GM23338 (cell line): ENCODE data around the gene CEBPG. TPM values are rescaled to one million over a fixed set of nuclear protein-coding genes. Genes with fewer than 3 reads are reported as not detected.

ENCODE experiments used
- ATAC-seq: fragments of 200-7000 bp; cut with Tn5 transposase; 3 replicates; pipeline ENCODE4 v1.9.1; 2020
- DNase-seq: peaks from one replicate; pipeline ENCODE4 v3.0.0-alpha.2; 2015; ENCODE audit warnings: low spot score
- H2AFZ ChIP-seq: fragments of 200-600 bp; sonication (generic); 2 replicates; pipeline ENCODE4 v1.8.0; 2016; ENCODE audit warnings: antibody characterized with exemption, mild to moderate bottlenecking, moderate library complexity
- H3F3A ChIP-seq: fragments of 200-600 bp; sonication (generic); replicated peaks from 2 replicates; pipeline ENCODE4 v1.8.0; 2017; ENCODE audit warnings: antibody characterized with exemption, mixed run types, low read depth
- H3K27ac ChIP-seq: fragments of 200-600 bp; sonication (generic); 2 replicates; pipeline ENCODE4 v1.6.1; 2016; ENCODE audit warnings: low read depth
- H3K27me3 ChIP-seq: fragments of 200-600 bp; sonication (generic); 2 replicates; pipeline ENCODE4 v1.8.0; 2016; ENCODE audit warnings: mild to moderate bottlenecking, mixed run types, moderate library complexity; ENCODE audit not compliant: insufficient read depth
- H3K36me3 ChIP-seq: fragments of 200-600 bp; sonication (generic); 2 replicates; pipeline ENCODE4 v1.8.0; 2016; ENCODE audit warnings: mild to moderate bottlenecking; ENCODE audit not compliant: insufficient read depth
- H3K4me1 ChIP-seq: fragments of 200-600 bp; sonication (generic); 2 replicates; pipeline ENCODE4 v1.8.0; 2016; ENCODE audit warnings: mild to moderate bottlenecking, moderate library complexity; ENCODE audit not compliant: insufficient read depth
- H3K4me2 ChIP-seq: fragments of 200-600 bp; sonication (generic); 2 replicates; pipeline ENCODE4 v1.7.1; 2017; ENCODE audit warnings: mixed run types
- H3K4me3 ChIP-seq: fragments of 200-600 bp; sonication (generic); 2 replicates; pipeline ENCODE4 v1.6.1; 2016; ENCODE audit warnings: mixed run types
- H3K79me2 ChIP-seq: fragments of 200-600 bp; sonication (generic); replicated peaks from 2 replicates; pipeline ENCODE4 v1.8.0; 2017; ENCODE audit warnings: mild to moderate bottlenecking; ENCODE audit not compliant: insufficient read depth
- H3K9me2 ChIP-seq: fragments of 200-600 bp; sonication (generic); 2 replicates; pipeline ENCODE4 v1.8.0; 2017; ENCODE audit not compliant: insufficient read depth
- H4K20me1 ChIP-seq: fragments of 200-600 bp; sonication (generic); replicated peaks from 2 replicates; pipeline ENCODE4 v1.8.0; 2017; ENCODE audit warnings: mild to moderate bottlenecking; ENCODE audit not compliant: insufficient read depth
- H3K27ac Mint-ChIP-seq: 2 replicates; pipeline ENCODE4 v1.8.0; 2020; ENCODE audit warnings: inconsistent platforms, mild to moderate bottlenecking, moderate library complexity, mixed read lengths
- H3K27me3 Mint-ChIP-seq: 3 replicates; pipeline ENCODE4 v1.8.0; 2022; ENCODE audit warnings: low read depth, mild to moderate bottlenecking, moderate library complexity, mixed read lengths, inconsistent platforms; ENCODE audit not compliant: insufficient read depth, poor library complexity
- H3K36me3 Mint-ChIP-seq: 3 replicates; pipeline ENCODE4 v1.8.0; 2021; ENCODE audit warnings: low read depth, mild to moderate bottlenecking, inconsistent platforms, moderate library complexity, mixed read lengths
- H3K4me1 Mint-ChIP-seq: 3 replicates; pipeline ENCODE4 v1.8.0; 2020; ENCODE audit warnings: mild to moderate bottlenecking, inconsistent platforms, mixed read lengths
- H3K4me3 Mint-ChIP-seq: 3 replicates; pipeline ENCODE4 v1.8.0; 2021; ENCODE audit warnings: moderate library complexity, mild to moderate bottlenecking, inconsistent platforms, mixed read lengths
- H3K9me3 Mint-ChIP-seq: 3 replicates; pipeline ENCODE4 v1.8.0; 2020; ENCODE audit warnings: moderate library complexity, mild to moderate bottlenecking, inconsistent platforms, mixed read lengths
- CREB1 ChIP-seq: fragments of 250-450 bp; sonication (Bioruptor Pico); IDR thresholded peaks from 2 replicates; pipeline ENCODE4 v1.5.0; 2020; ENCODE audit warnings: low read depth, mild to moderate bottlenecking, moderate library complexity
- CTCF ChIP-seq, 2 experiments: fragments of 200-600 bp in 1 of 2; sonication (generic) in 1 of 2; conservative IDR thresholded peaks; 2 replicates each; pipeline versions ENCODE4 v1.5.1 to v1.6.1; 2016 to 2017; ENCODE audit warnings: antibody characterized with exemption in 2 of 2, low read depth in 2 of 2, mild to moderate bottlenecking in 2 of 2, moderate library complexity in 1 of 2
- EZH2 ChIP-seq: fragments of 200-600 bp; sonication (generic); IDR thresholded peaks from one replicate; pipeline ENCODE4 v1.8.0; 2017; ENCODE audit warnings: antibody characterized with exemption, mild to moderate bottlenecking, low read depth; ENCODE audit not compliant: unreplicated experiment
- EZH2phosphoT487 ChIP-seq: fragments of 200-600 bp; sonication (generic); IDR thresholded peaks from one replicate; pipeline ENCODE4 v1.8.1; 2018; ENCODE audit warnings: antibody characterized with exemption; ENCODE audit not compliant: unreplicated experiment
- JUNB ChIP-seq: IDR thresholded peaks from one replicate; pipeline ENCODE4 v1.6.1; 2016; ENCODE audit warnings: antibody characterized with exemption; ENCODE audit not compliant: unreplicated experiment
- NANOG ChIP-seq: IDR thresholded peaks from 2 replicates; pipeline ENCODE4 v1.6.1; 2016; ENCODE audit warnings: antibody characterized with exemption, borderline replicate concordance
- POLR2AphosphoS5 ChIP-seq: IDR thresholded peaks from 2 replicates; pipeline ENCODE4 v1.6.1; 2016; ENCODE audit warnings: antibody characterized with exemption, low read depth
- REST ChIP-seq: IDR thresholded peaks from one replicate; pipeline ENCODE4 v1.6.1; 2018; ENCODE audit warnings: antibody characterized with exemption; ENCODE audit not compliant: unreplicated experiment
- STAT1 ChIP-seq: IDR thresholded peaks from one replicate; pipeline ENCODE4 v1.6.1; 2016; ENCODE audit warnings: antibody characterized with exemption; ENCODE audit not compliant: unreplicated experiment
- ZNF114 ChIP-seq: fragments of 250-450 bp; sonication (Bioruptor Pico); IDR thresholded peaks from 2 replicates; pipeline ENCODE4 v1.5.0; 2020; ENCODE audit warnings: mild to moderate bottlenecking, moderate library complexity
- ZNF331 ChIP-seq: fragments of 250-450 bp; sonication (Bioruptor Pico); IDR thresholded peaks from 2 replicates; pipeline ENCODE4 v1.5.0; 2020; ENCODE audit warnings: low read depth, mild to moderate bottlenecking, moderate library complexity
- polyA plus RNA-seq: library from polyadenylated mRNA; unstranded; fragments of >200 nt; fragmentation: Nextera tagmentation; extraction: Ambion mirVana; gene quantifications from 2 replicates; pipeline ENCODE4 v1.2.1, GENCODE V29; 2016
- total RNA-seq: library from RNA; depleted of rRNA; stranded (reverse); fragments of >200 nt; shearing (Covaris generic); gene quantifications from 2 replicates; pipeline ENCODE4 v1.2.3, GENCODE V29; 2014
- TF ChIP-seq, protein P1 (sequence below): fragments of 250-450 bp; sonication (Bioruptor Pico); IDR thresholded peaks from 2 replicates; pipeline ENCODE4 v1.5.0; 2020; ENCODE audit warnings: mild to moderate bottlenecking, moderate library complexity

CEBPG gene
- total and polyA plus RNA-seq, 2 experiments from 2014 or later: 25.9 to 50.2 TPM

DNA sequence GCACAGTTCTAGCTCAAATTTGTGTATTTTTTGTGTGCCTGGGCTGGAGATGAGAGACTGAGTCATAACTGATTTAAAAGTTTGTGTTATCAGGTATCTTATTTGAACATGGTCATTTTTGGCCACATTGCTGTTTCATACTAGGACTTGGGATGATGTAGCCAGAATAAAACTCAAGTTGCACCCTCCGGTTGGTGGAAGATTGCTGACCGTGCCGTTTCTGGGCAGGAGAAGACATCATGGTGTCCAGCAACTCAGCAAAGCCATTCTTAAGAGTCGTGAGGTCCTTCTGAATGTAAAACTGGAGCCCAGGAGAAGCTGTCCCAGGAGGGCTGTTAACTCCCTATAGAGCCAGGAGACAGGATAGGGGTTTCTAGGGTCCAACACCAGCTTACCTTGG lies 7.6 kb downstream of the CEBPG start (continued):
- TF ChIP-seq CTCF (conservative IDR thresholded peaks at IDR 0.05; ENCODE audit: low read depth in 2 of 2): no peak
- no peak for TF ChIP-seq ZNF114 (CRISPR knock-in tag)

GRCh38 chr19:33382006-33382405 lies 8.5 kb downstream of the CEBPG start:
- H3K4me1 Mint-ChIP-seq: peaks cover 45% of the 10 kb centered on the region
- peaks cover 84% of the 10 kb centered on the region for H4K20me1 ChIP-seq
- TF ChIP-seq NANOG (no peak), JUNB (no peak), REST (no peak), CREB1 (CRISPR knock-in tag) (no peak), EZH2 (no peak), STAT1 (no peak), ZNF331 (CRISPR knock-in tag) (no peak), CTCF (conservative IDR thresholded peaks at IDR 0.05; ENCODE audit: low read depth in 2 of 2) (no peak), POLR2AphosphoS5 (no peak), ZNF114 (CRISPR knock-in tag) (no peak), EZH2phosphoT487 (no peak)
- TF ChIP-seq, protein P1, sequence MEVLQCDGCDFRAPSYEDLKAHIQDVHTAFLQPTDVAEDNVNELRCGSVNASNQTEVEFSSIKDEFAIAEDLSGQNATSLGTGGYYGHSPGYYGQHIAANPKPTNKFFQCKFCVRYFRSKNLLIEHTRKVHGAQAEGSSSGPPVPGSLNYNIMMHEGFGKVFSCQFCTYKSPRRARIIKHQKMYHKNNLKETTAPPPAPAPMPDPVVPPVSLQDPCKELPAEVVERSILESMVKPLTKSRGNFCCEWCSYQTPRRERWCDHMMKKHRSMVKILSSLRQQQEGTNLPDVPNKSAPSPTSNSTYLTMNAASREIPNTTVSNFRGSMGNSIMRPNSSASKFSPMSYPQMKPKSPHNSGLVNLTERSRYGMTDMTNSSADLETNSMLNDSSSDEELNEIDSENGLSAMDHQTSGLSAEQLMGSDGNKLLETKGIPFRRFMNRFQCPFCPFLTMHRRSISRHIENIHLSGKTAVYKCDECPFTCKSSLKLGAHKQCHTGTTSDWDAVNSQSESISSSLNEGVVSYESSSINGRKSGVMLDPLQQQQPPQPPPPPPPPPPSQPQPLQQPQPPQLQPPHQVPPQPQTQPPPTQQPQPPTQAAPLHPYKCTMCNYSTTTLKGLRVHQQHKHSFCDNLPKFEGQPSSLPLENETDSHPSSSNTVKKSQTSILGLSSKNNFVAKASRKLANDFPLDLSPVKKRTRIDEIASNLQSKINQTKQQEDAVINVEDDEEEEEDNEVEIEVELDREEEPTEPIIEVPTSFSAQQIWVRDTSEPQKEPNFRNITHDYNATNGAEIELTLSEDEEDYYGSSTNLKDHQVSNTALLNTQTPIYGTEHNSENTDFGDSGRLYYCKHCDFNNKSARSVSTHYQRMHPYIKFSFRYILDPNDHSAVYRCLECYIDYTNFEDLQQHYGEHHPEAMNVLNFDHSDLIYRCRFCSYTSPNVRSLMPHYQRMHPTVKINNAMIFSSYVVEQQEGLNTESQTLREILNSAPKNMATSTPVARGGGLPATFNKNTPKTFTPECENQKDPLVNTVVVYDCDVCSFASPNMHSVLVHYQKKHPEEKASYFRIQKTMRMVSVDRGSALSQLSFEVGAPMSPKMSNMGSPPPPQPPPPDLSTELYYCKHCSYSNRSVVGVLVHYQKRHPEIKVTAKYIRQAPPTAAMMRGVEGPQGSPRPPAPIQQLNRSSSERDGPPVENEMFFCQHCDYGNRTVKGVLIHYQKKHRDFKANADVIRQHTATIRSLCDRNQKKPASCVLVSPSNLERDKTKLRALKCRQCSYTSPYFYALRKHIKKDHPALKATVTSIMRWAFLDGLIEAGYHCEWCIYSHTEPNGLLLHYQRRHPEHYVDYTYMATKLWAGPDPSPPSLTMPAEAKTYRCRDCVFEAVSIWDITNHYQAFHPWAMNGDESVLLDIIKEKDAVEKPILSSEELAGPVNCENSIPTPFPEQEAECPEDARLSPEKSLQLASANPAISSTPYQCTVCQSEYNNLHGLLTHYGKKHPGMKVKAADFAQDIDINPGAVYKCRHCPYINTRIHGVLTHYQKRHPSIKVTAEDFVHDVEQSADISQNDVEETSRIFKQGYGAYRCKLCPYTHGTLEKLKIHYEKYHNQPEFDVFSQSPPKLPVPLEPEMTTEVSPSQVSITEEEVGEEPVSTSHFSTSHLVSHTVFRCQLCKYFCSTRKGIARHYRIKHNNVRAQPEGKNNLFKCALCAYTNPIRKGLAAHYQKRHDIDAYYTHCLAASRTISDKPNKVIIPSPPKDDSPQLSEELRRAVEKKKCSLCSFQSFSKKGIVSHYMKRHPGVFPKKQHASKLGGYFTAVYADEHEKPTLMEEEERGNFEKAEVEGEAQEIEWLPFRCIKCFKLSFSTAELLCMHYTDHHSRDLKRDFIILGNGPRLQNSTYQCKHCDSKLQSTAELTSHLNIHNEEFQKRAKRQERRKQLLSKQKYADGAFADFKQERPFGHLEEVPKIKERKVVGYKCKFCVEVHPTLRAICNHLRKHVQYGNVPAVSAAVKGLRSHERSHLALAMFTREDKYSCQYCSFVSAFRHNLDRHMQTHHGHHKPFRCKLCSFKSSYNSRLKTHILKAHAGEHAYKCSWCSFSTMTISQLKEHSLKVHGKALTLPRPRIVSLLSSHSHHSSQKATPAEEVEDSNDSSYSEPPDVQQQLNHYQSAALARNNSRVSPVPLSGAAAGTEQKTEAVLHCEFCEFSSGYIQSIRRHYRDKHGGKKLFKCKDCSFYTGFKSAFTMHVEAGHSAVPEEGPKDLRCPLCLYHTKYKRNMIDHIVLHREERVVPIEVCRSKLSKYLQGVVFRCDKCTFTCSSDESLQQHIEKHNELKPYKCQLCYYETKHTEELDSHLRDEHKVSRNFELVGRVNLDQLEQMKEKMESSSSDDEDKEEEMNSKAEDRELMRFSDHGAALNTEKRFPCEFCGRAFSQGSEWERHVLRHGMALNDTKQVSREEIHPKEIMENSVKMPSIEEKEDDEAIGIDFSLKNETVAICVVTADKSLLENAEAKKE (CRISPR knock-in tag): no peak

More at GRCh38 chr19:33382006-33382405, 8.5 kb downstream of the CEBPG start:
- no peak overlapping the region for H3K27ac ChIP-seq
- no peaks in the 10 kb centered on the region for H3K9me3 Mint-ChIP-seq
- peaks cover 30% of the 10 kb centered on the region for H3K4me1 ChIP-seq
- no peak overlapping the region for H2AFZ ChIP-seq
- H3K36me3 ChIP-seq: no peaks in the 10 kb centered on the region; the same call in 1 of the 2 replicates
- no peaks in the 10 kb centered on the region for H3K9me2 ChIP-seq
- H3K27me3 Mint-ChIP-seq: peaks cover 3% of the 10 kb centered on the region
- H3K4me3 ChIP-seq: no peak overlapping the region
- H3K27me3 ChIP-seq: no peaks in the 10 kb centered on the region
- H3K4me2 ChIP-seq: no peak overlapping the region
- 0 out of 2 replicates have a peak, but pooled peaks cover 7% of the 10 kb centered on the region for H3F3A ChIP-seq
- H3K4me3 Mint-ChIP-seq: no peak overlapping the region
- ATAC-seq (no peak), DNase-seq (no peak)
- peaks cover 18% of the 10 kb centered on the region for H3K36me3 Mint-ChIP-seq
- H3K79me2 ChIP-seq: peaks cover 96% of the 10 kb centered on the region
- H3K27ac Mint-ChIP-seq: peak overlapping the region; percentile 1; the same call in 1 of the 2 replicates
